GM12878 (cell line): ENCODE data around the gene MEDAG. TPM values are rescaled to one million over a fixed set of nuclear protein-coding genes. Genes with fewer than 3 reads are reported as not detected.

Source experiments
- ATAC-seq: fragments of 200-7000 bp; cut with Tn5 transposase; 3 replicates; pipeline ENCODE4 v1.9.1; 2020; ENCODE audit warnings: mild to moderate bottlenecking, moderate library complexity
- BruUV-seq: library from RNA; stranded (reverse); fragments of 400-500 nt; replicated peaks from 2 replicates; lab custom pipeline; 2021; lab: Mats Ljungman, UMichigan
- CTCF ChIA-PET: fragments of 300-600 bp; sonication (Branson Sonifier 250); formaldehyde crosslinking; extraction: SDS; loops from one replicate; lab custom pipeline; 2021; ENCODE audit warnings: inconsistent platforms; lab: Yijun Ruan, JAX
- POLR2A ChIA-PET: fragments of 350-600 bp; formaldehyde crosslinking; extraction: SDS; loops from one replicate; lab custom pipeline; 2021; ENCODE audit warnings: inconsistent platforms; lab: Charles Lee
- RAD21 ChIA-PET: fragments of 300-600 bp; sonication (Branson Sonifier 250); formaldehyde crosslinking; loops from one replicate; lab custom pipeline; 2023; ENCODE audit warnings: antibody characterized with exemption; ENCODE audit not compliant: unreplicated experiment; lab: Charles Lee
- SMC1A ChIA-PET: fragments of 300-600 bp; sonication (Branson Sonifier 250); formaldehyde crosslinking; loops from one replicate; lab custom pipeline; 2023; ENCODE audit not compliant: unreplicated experiment, uncharacterized antibody; lab: Charles Lee
- DNase-seq: peaks from one replicate; pipeline ENCODE4 v3.0.0-alpha.2; 2011; ENCODE audit warnings: low read depth, low spot score
- FAIRE-seq: peaks from 3 replicates; lab custom pipeline; 2011; peaks lifted over from hg19 to GRCh38; lab: Jason Lieb, UNC
- H2AFZ ChIP-seq: 2 replicates; pipeline ENCODE4 v1.6.0; 2011; ENCODE audit warnings: low read depth, low read length, control low read depth; ENCODE audit not compliant: control insufficient read depth
- H3K27ac ChIP-seq: 2 replicates; pipeline ENCODE4 v1.5.1; 2011; ENCODE audit warnings: control low read depth; ENCODE audit not compliant: control insufficient read depth, insufficient read depth
- H3K27me3 ChIP-seq, 2 experiments: replicated peaks in 1 of 2; 2 replicates each; pipeline versions ENCODE4 v1.6.0 to v1.6.1; 2011; ENCODE audit warnings: low read length in 1 of 2; ENCODE audit not compliant: control insufficient read depth in 2 of 2, insufficient read depth in 2 of 2
- H3K36me3 ChIP-seq, 2 experiments: 2 replicates each; pipeline ENCODE4 v1.5.1; 2011; ENCODE audit warnings: low read length in 1 of 2; ENCODE audit not compliant: control insufficient read depth in 2 of 2, insufficient read depth in 2 of 2
- H3K4me1 ChIP-seq: 2 replicates; pipeline ENCODE4 v1.6.1; 2011; ENCODE audit warnings: mild to moderate bottlenecking, low read length, moderate library complexity, mixed read lengths; ENCODE audit not compliant: control insufficient read depth, insufficient read depth
- H3K4me2 ChIP-seq: 2 replicates; pipeline ENCODE4 v1.6.0; 2011; ENCODE audit warnings: control low read depth; ENCODE audit not compliant: control insufficient read depth, insufficient read depth
- H3K4me3 ChIP-seq: fragments of 200-600 bp; sonication (generic); 2 replicates; pipeline ENCODE4 v1.5.1; 2016
- H3K79me2 ChIP-seq: 2 replicates; pipeline ENCODE4 v1.6.0; 2011; ENCODE audit warnings: low read length; ENCODE audit not compliant: control insufficient read depth, insufficient read depth
- H3K9ac ChIP-seq: 2 replicates; pipeline ENCODE4 v1.8.0; 2011; ENCODE audit warnings: low read length, control low read depth, mixed read lengths; ENCODE audit not compliant: control insufficient read depth, insufficient read depth
- H3K9me3 ChIP-seq: replicated peaks from 3 replicates; pipeline ENCODE4 v1.5.1; 2011; ENCODE audit warnings: mild to moderate bottlenecking, low read length; ENCODE audit not compliant: control insufficient read depth, insufficient read depth
- H4K20me1 ChIP-seq: 2 replicates; pipeline ENCODE4 v1.6.0; 2011; ENCODE audit not compliant: control insufficient read depth, insufficient read depth
- BCL3 ChIP-seq: IDR thresholded peaks from 2 replicates; pipeline ENCODE4 v1.6.1; 2011; ENCODE audit warnings: borderline replicate concordance, low read depth, mild to moderate bottlenecking, moderate library complexity, low read length; ENCODE audit not compliant: insufficient read depth, poor library complexity, severe bottlenecking
- IRF4 ChIP-seq: IDR thresholded peaks from 2 replicates; pipeline ENCODE4 v1.6.1; 2011; ENCODE audit warnings: low read depth, low read length
- PBX3 ChIP-seq: IDR thresholded peaks from 2 replicates; pipeline ENCODE4 v1.6.1; 2011; ENCODE audit warnings: mild to moderate bottlenecking, low read depth, low read length, moderate library complexity; ENCODE audit not compliant: insufficient replicate concordance
- RAD21 ChIP-seq: IDR thresholded peaks from 2 replicates; pipeline ENCODE4 v1.6.1; 2011; ENCODE audit warnings: mild to moderate bottlenecking, low read depth, low read length, moderate library complexity; ENCODE audit not compliant: insufficient read depth
- SIN3A ChIP-seq: IDR thresholded peaks from 2 replicates; pipeline ENCODE4 v1.6.1; 2012; ENCODE audit warnings: low read depth, low read length, improper control_type of control experiment
- SREBF1 ChIP-seq: IDR thresholded peaks from 2 replicates; pipeline ENCODE4 v1.6.1; 2012; ENCODE audit warnings: mild to moderate bottlenecking, low read length
- SREBF2 ChIP-seq: IDR thresholded peaks from 2 replicates; pipeline ENCODE4 v1.6.1; 2012; ENCODE audit warnings: mild to moderate bottlenecking, low read length
- SUPT20H ChIP-seq: IDR thresholded peaks from 2 replicates; pipeline ENCODE4 v1.6.1; 2011; ENCODE audit warnings: low read depth, mild to moderate bottlenecking, low read length, moderate library complexity, borderline replicate concordance; ENCODE audit not compliant: control insufficient read depth
- YY1 ChIP-seq: IDR thresholded peaks from 2 replicates; pipeline ENCODE4 v1.6.1; 2011; ENCODE audit warnings: low read depth, mild to moderate bottlenecking, low read length
- ZNF217 ChIP-seq: fragments of 450-650 bp; IDR thresholded peaks from 2 replicates; pipeline ENCODE4 v1.6.1; 2017; ENCODE audit warnings: antibody characterized with exemption, mild to moderate bottlenecking
- ZZZ3 ChIP-seq: IDR thresholded peaks from 2 replicates; pipeline ENCODE4 v1.6.1; 2011; ENCODE audit warnings: low read depth; ENCODE audit not compliant: control insufficient read depth, insufficient read length
- WGBS: methylation state at CpG from one replicate; pipeline ENCODE4 v1.1.6; 2016; ENCODE audit warnings: low lambda C conversion rate; ENCODE audit not compliant: insufficient replicate concordance, insufficient coverage; ENCODE audit errors: missing lambda C conversion rate; 5-methylcytosine and 5-hydroxymethylcytosine counted together
- in situ Hi-C: fragments of 300-500 bp; cut with MboI; formaldehyde crosslinking; loops from 9 replicates; pipeline ENCODE4 v1.14.3; 2018; ENCODE audit warnings: mixed read lengths
- intact Hi-C: fragments of 100-400 bp; cut with micrococcal nuclease; formaldehyde crosslinking; loops from one replicate; pipeline ENCODE4 v1.14.2; 2022; ENCODE audit not compliant: unreplicated experiment
- polyA plus RNA-seq, 11 experiments: library from polyadenylated mRNA; depleted of rRNA in 4 of 11; unstranded in 6 of 11; stranded (reverse) in 5 of 11; fragments of >200 nt; fragmentation: Nextera tagmentation in 4 of 11; fragmentation: Illumina TruSeq in 1 of 11; extraction: Ambion mirVana in 4 of 11; extraction: Trizol in 1 of 11; gene quantifications; 1 replicate in 1 of 11; 2 replicates in 10 of 11; pipeline versions ENCODE4 v1.2.1 to v1.2.3, GENCODE V29; 2011 to 2016; ENCODE audit warnings: inconsistent platforms in 2 of 11, missing spikeins in 2 of 11, low read depth in 1 of 11
- total RNA-seq, 4 experiments: library from RNA; depleted of rRNA in 3 of 4; stranded (reverse); fragments of >200 nt in 3 of 4; fragmentation: Illumina TruSeq in 1 of 4; extraction: Trizol in 1 of 4; gene quantifications; 2 replicates each; pipeline versions ENCODE4 v1.2.1 to v1.2.3, GENCODE V29; 2013 to 2021
- TF ChIP-seq, protein P1 (sequence below): fragments of 450-650 bp; IDR thresholded peaks from 2 replicates; pipeline ENCODE4 v1.6.1; 2017; ENCODE audit warnings: mild to moderate bottlenecking
- TF ChIP-seq, protein P2 (sequence below): fragments of 450-650 bp; IDR thresholded peaks from 2 replicates; pipeline ENCODE4 v1.6.1; 2016; ENCODE audit warnings: mild to moderate bottlenecking
- TF ChIP-seq, protein P3 (sequence below): fragments of 450-650 bp; IDR thresholded peaks from 2 replicates; pipeline ENCODE4 v1.6.1; 2016; ENCODE audit warnings: mild to moderate bottlenecking, moderate library complexity, borderline replicate concordance

The MEDAG gene
- total and polyA plus RNA-seq, 10 of the 15 experiments (the other 5 are each of a cell fraction or from before 2014, with no cell fraction given), result 0.03 TPM; not detected in 9

DNA sequence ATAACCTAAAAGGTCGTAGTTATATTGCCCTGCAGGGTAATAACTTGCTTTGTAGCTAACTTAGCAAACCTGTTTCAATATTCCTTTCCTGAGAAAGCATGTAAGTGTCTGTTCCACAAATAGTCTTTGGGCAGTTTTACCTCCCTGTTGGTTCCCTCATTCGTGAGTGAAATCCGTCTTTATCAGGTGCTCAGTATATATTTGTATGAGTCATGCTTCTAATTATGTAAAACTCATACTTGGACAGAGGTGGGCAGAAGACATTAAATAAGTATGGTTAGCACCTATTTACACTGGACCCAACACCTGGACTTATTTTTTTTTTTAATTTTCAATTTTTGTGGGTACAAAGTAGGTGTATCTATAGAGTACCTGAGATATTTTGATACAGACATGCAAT lies 44.9 kb upstream of the MEDAG start:
- POLR2A ChIA-PET, result interaction anchor here (0.7 kb wide), 2 partner anchors 64 to 197 kb away, joined by 3 to 4 read pairs; no protein-coding TSS in a partner anchor
- no peak for FAIRE-seq
- SMC1A ChIA-PET, result no interaction called here

More for the DNA sequence above, 44.9 kb upstream of the MEDAG start:
- no peaks in the 10 kb centered on the region for H3K79me2 ChIP-seq
- intact Hi-C loops, result no loop called here
- H3K4me2 ChIP-seq, result no peak overlapping the region
- no peaks in the 10 kb centered on the region for H4K20me1 ChIP-seq
- no peak overlapping the region for H3K4me3 ChIP-seq
- H3K36me3 ChIP-seq, result no peaks in the 10 kb centered on the region
- H3K27me3 ChIP-seq, result no peaks in the 10 kb centered on the region
- H3K9me3 ChIP-seq, result no peaks in the 10 kb centered on the region; the same call in 2 of the 3 replicates
- no peak overlapping the region for H3K9ac ChIP-seq
- DNase-seq (no peak), ATAC-seq (no peak)
- WGBS, result 10% methylated on average over 3 of the region's 3 CpGs
- TF ChIP-seq SREBF2 (no peak), ZZZ3 (no peak), YY1 (no peak), SREBF1 (no peak), SUPT20H (no peak), SIN3A (no peak), ZNF217 (no peak), BCL3 (no peak), PBX3 (no peak), RAD21 (no peak), IRF4 (no peak)
- TF ChIP-seq, protein P1, sequence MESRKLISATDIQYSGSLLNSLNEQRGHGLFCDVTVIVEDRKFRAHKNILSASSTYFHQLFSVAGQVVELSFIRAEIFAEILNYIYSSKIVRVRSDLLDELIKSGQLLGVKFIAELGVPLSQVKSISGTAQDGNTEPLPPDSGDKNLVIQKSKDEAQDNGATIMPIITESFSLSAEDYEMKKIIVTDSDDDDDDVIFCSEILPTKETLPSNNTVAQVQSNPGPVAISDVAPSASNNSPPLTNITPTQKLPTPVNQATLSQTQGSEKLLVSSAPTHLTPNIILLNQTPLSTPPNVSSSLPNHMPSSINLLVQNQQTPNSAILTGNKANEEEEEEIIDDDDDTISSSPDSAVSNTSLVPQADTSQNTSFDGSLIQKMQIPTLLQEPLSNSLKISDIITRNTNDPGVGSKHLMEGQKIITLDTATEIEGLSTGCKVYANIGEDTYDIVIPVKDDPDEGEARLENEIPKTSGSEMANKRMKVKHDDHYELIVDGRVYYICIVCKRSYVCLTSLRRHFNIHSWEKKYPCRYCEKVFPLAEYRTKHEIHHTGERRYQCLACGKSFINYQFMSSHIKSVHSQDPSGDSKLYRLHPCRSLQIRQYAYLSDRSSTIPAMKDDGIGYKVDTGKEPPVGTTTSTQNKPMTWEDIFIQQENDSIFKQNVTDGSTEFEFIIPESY, result no peak
- TF ChIP-seq, protein P2, sequence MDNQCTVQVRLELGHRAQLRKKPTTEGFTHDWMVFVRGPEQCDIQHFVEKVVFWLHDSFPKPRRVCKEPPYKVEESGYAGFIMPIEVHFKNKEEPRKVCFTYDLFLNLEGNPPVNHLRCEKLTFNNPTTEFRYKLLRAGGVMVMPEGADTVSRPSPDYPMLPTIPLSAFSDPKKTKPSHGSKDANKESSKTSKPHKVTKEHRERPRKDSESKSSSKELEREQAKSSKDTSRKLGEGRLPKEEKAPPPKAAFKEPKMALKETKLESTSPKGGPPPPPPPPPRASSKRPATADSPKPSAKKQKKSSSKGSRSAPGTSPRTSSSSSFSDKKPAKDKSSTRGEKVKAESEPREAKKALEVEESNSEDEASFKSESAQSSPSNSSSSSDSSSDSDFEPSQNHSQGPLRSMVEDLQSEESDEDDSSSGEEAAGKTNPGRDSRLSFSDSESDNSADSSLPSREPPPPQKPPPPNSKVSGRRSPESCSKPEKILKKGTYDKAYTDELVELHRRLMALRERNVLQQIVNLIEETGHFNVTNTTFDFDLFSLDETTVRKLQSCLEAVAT, result no peak
- TF ChIP-seq, protein P3, sequence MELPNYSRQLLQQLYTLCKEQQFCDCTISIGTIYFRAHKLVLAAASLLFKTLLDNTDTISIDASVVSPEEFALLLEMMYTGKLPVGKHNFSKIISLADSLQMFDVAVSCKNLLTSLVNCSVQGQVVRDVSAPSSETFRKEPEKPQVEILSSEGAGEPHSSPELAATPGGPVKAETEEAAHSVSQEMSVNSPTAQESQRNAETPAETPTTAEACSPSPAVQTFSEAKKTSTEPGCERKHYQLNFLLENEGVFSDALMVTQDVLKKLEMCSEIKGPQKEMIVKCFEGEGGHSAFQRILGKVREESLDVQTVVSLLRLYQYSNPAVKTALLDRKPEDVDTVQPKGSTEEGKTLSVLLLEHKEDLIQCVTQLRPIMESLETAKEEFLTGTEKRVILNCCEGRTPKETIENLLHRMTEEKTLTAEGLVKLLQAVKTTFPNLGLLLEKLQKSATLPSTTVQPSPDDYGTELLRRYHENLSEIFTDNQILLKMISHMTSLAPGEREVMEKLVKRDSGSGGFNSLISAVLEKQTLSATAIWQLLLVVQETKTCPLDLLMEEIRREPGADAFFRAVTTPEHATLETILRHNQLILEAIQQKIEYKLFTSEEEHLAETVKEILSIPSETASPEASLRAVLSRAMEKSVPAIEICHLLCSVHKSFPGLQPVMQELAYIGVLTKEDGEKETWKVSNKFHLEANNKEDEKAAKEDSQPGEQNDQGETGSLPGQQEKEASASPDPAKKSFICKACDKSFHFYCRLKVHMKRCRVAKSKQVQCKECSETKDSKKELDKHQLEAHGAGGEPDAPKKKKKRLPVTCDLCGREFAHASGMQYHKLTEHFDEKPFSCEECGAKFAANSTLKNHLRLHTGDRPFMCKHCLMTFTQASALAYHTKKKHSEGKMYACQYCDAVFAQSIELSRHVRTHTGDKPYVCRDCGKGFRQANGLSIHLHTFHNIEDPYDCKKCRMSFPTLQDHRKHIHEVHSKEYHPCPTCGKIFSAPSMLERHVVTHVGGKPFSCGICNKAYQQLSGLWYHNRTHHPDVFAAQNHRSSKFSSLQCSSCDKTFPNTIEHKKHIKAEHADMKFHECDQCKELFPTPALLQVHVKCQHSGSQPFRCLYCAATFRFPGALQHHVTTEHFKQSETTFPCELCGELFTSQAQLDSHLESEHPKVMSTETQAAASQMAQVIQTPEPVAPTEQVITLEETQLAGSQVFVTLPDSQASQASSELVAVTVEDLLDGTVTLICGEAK, result no peak
- no peaks in the 10 kb centered on the region for H3K4me1 ChIP-seq
- CTCF ChIA-PET, result no interaction called here
- in situ Hi-C loops, result no loop called here
- RAD21 ChIA-PET, result no interaction called here
- no peak overlapping the region for H2AFZ ChIP-seq
- BruUV-seq, result no TSS peak
- H3K27ac ChIP-seq, result no peak overlapping the region
